HG02678 (cell line): ENCODE results near the gene SGSM1.
"Not testable (repeated sequence)": the region's sequence is repeated elsewhere in the genome, so short reads cannot be mapped to it uniquely, and the experiment has no call there.

Experiments used
- ATAC-seq: cut with Tn5 transposase; IDR thresholded peaks from one replicate; pipeline ENCODE4 v1.9.1; 2021; ENCODE audit warnings: mild to moderate bottlenecking, moderate library complexity; ENCODE audit not compliant: unreplicated experiment

SGSM1 gene

GRCh38 chr22:24834845-24835570, 29.0 kb downstream of the SGSM1 start:
- ATAC-seq = no peak

- no peak for ATAC-seq
Measured at GRCh38 chr22:24836282-24836681, 30.3 kb downstream of the SGSM1 start.

DNA sequence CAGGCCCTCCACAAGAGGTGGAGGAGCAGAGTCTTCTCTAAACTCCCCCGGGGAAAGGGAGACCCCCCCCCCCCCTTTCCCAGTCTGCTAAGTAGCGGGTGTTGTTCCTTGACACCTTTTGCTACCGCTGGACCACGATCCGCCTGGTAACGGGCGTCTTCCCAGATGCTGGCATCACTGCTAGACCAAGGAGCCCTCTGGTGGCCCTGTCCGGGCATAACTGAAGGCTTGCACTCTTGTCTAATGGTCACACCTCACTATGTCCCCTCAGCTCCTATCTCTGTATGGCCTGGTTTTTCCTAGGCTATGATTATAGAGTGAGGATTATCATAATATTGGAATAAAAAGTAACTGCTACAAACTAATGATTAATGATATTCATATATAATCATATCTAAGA, 31.5 kb downstream of the SGSM1 start:
- not testable (repeated sequence) for ATAC-seq

GRCh38 chr22:24841261-24841660, 35.2 kb downstream of the SGSM1 start:
- ATAC-seq = no peak

GRCh38 chr22:24843048-24843447, 37.0 kb downstream of the SGSM1 start:
- no peak for ATAC-seq

DNA sequence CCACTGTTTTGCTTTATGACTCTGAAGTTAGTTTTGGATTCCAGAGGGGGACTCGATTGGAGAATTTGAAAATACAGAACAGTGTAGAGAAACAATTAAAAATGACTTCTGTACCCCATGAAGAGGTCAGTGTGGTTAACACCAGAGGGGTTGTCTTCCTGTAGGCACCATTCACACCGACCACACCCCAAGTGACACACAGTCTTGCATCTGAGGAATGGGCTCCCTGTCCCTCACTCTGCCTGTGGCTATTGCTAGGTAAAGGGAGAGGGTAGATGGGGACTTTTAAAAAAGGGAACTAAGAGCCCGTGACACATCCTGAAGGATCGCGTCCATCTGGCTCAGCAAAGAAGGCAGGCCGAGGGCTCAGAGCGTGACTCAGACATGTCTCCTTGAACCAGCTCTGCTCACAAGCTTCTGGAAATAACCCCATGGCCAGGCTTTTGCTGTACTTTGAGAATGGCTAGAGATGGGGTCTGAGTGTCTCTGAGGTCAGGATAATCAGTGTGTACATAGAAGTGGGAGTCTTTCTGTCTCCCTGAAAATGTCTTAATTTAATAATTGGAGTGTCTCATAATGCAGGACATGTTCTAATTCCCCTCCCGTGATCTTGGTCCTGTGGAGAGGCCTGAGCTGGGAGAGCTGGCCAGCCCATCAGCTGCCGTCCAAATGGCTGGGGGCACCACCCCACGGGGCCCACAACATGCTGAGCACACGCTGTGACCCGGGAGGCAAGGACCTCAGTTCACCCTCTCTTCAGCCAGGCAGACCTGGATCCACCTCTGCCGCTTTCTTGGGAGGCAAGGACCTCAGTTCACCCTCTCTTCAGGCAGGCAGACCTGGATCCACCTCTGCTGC, 39.3 kb downstream of the SGSM1 start:
- ATAC-seq = no peak

GRCh38 chr22:24847490-24847889, 41.5 kb downstream of the SGSM1 start:
- no peak for ATAC-seq

GRCh38 chr22:24848559-24849168, 42.7 kb downstream of the SGSM1 start:
- no peak for ATAC-seq

DNA sequence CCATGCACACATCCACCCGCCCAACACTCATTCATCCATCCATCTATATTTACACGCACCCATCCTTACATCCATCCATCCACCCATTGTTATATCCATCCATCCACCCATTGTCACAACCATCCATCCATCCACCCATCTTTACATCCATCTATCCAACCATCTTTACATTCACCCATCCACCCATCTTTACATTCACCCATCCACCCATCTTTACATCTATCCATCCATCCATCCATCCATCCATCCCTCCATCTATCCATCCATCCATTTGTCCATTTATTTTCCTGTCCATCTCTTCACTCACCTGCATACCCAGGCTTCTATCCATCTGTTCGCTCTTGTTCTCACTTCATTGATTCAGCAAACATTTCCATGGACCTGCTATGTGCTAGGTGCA, 49.8 kb downstream of the SGSM1 start:
- ATAC-seq = no peak

DNA sequence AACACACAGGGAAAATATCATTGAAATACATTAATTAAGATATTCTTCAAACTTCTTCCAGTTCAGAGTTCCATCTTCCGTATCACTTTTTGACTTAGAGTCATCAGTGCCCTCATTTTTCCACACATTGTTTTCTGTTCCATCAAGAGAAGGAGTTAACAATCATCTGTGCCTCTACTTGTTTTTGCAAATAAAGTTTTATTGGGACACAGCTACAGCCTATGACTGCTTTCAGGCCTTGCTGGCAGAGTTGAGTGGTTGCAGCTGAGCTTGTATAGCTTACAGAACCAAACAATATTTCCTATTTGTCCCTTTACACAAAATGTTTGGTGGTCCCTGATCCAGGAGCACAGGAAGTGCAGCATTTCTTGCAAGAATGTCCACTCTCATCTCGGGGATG, 51.6 kb downstream of the SGSM1 start:
- no peak for ATAC-seq

GRCh38 chr22:24859587-24859986, 53.6 kb downstream of the SGSM1 start:
- ATAC-seq = no peak

GRCh38 chr22:24865508-24865907, 59.5 kb downstream of the SGSM1 start:
- no peak for ATAC-seq

- no peak for ATAC-seq
Measured at GRCh38 chr22:24867323-24868022, 61.5 kb downstream of the SGSM1 start.

DNA sequence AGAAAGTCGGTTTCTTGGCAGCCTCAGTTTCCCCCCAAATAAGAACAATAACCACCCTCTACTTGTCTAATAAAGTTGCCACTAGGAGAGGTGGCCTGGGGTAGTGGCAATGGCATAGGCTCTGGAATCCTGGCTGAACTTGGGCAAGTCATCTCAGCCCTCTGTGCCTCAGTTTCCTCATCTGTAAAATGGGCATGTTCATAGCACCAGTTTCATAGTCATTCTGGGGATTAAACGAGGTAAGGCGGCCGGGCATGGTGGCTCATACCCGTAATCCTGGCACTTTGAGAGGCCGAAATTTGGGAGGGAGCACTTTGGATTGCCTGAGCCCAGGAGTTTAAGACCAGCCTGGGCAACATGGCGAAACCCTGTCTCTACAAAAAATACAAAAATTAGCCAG, 63.0 kb downstream of the SGSM1 start:
- ATAC-seq = no peak

DNA sequence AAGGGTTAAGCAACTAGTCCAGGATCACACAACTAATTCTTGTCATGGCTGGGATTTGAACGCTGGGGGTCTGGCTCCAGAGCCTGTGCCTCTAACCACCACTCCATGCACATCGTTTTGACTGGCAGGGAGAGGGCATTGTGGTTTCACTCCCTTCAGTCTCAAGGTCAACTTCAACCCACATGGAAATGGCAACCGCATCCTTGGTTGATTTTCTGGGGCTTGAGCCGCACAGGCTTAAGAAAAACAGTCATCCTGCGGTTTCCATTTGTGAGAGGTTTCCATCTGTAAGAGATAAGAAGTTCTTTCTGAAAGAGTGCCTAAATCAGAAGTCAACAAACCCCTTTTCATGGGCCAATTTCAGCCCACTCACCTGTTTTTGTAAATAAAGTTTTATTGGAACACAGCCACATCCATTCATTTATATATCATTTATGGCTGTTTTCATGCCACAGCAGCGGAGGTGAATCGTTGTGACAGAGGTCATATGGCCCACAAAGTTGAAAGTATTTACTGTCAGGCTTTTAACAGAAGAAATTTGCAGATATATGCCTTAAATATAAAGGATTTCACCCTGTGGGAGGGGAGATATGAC, 65.7 kb downstream of the SGSM1 start:
- no peak for ATAC-seq

GRCh38 chr22:24873226-24873625, 67.2 kb downstream of the SGSM1 start:
- ATAC-seq = no peak

DNA sequence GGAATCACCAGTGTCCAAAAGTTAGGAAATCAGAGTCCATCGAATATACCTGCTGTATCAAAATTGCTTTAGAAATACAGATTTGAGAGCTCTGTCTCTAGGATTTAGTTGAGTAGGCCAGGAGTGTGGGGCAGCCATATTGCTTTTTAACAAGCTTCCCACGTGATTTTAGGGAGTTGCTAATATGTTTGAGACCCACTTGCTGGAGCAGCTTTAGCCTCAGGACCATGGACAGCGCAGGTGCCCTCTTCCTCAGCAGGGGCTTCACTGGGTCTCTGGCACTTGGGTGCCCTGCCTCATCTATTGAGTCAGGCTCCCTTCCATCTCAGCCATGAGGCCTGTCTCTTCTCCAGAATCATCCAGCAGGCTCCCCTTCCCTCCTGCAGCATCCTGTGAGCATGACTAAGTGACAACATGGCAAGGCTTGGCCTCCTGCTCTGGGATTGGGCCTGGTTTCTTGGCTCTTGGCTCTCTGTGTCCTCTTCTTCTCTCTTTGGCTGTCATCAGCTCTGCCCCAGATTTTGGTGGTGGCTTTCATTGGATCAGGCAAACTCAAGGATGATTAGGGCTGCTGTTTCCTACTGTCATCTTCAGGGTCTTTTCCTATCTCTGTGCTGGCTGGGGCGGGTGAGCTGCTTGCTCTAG, 70.0 kb downstream of the SGSM1 start:
- no peak for ATAC-seq

- ATAC-seq = no peak
Measured at GRCh38 chr22:24876700-24877099, 70.7 kb downstream of the SGSM1 start.

DNA sequence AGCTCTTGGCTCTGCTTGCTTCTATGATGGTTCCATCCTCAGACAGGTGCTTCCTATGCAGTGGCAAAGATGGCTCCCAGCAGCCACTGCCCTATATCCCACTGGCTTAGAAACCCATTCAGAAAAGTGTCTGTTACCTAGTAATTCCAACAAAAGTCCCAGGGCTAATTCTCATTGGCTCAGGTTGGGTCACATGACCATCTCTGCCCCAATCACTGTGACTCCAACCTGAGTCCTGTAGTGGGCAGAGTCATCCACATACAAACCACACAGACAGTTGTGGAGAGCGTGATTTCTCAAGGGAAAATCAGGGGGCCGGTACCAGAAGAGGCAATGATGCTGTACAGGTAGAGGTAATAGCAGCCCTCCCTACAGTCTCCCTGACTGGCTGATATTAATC, 73.0 kb downstream of the SGSM1 start:
- no peak for ATAC-seq

GRCh38 chr22:24883432-24883831, 77.4 kb downstream of the SGSM1 start:
- ATAC-seq = no peak
